HG02798 (cell line): ENCODE data around the gene XXYLT1.

ENCODE experiments used
- ATAC-seq: cut with Tn5 transposase; IDR thresholded peaks from one replicate; pipeline ENCODE4 v1.9.1; 2021; ENCODE audit warnings: mild to moderate bottlenecking; ENCODE audit not compliant: unreplicated experiment, poor library complexity

XXYLT1 gene

GRCh38 chr3:195172896-195173295, 98.1 kb downstream of the XXYLT1 start:
- ATAC-seq = no peak

GRCh38 chr3:195172039-195172684, 98.8 kb downstream of the XXYLT1 start:
- no peak for ATAC-seq

GRCh38 chr3:195171093-195171873, 99.7 kb downstream of the XXYLT1 start:
- no peak for ATAC-seq

GRCh38 chr3:195170496-195170895, 100.5 kb downstream of the XXYLT1 start:
- no peak for ATAC-seq

- no peak for ATAC-seq
Observed at GRCh38 chr3:195169011-195169649, 101.8 kb downstream of the XXYLT1 start.

GRCh38 chr3:195168009-195168762, 102.8 kb downstream of the XXYLT1 start:
- ATAC-seq = no peak

GRCh38 chr3:195165790-195166189, 105.2 kb downstream of the XXYLT1 start:
- ATAC-seq = no peak

- ATAC-seq = no peak
Observed at GRCh38 chr3:195165265-195165609, 105.7 kb downstream of the XXYLT1 start.

- no peak for ATAC-seq
Observed at GRCh38 chr3:195164573-195165264, 106.2 kb downstream of the XXYLT1 start.

- ATAC-seq = no peak
Observed at GRCh38 chr3:195163719-195164572, 107.0 kb downstream of the XXYLT1 start.

- no peak for ATAC-seq
Observed at GRCh38 chr3:195162816-195163215, 108.1 kb downstream of the XXYLT1 start.

GRCh38 chr3:195162033-195162669, 108.8 kb downstream of the XXYLT1 start:
- no peak for ATAC-seq

GRCh38 chr3:195160908-195161434, 110.0 kb downstream of the XXYLT1 start:
- ATAC-seq = no peak

GRCh38 chr3:195160257-195160898, 110.6 kb downstream of the XXYLT1 start:
- ATAC-seq = no peak

- ATAC-seq = no peak
Observed at GRCh38 chr3:195159814-195160165, 111.2 kb downstream of the XXYLT1 start.

- no peak for ATAC-seq
Observed at GRCh38 chr3:195159117-195159813, 111.7 kb downstream of the XXYLT1 start.

GRCh38 chr3:195156286-195156890, 114.6 kb downstream of the XXYLT1 start:
- ATAC-seq = no peak
